WTC11 (cell line): ENCODE data around the gene MYLK3. TPM values are rescaled to one million over a fixed set of nuclear protein-coding genes. Genes with fewer than 3 reads are reported as not detected.

Experiments used
- ATAC-seq: fragments of 200-7000 bp; cut with Tn5 transposase; 2 replicates; pipeline ENCODE4 v1.10.0; 2021; ENCODE audit warnings: mild to moderate bottlenecking, moderate library complexity
- CTCF ChIA-PET: fragments of 300-600 bp; sonication (Branson Sonifier 250); formaldehyde crosslinking; loops from one replicate; lab custom pipeline; 2021; ENCODE audit warnings: antibody characterized with exemption; lab: Charles Lee
- POLR2A ChIA-PET: fragments of 350-600 bp; sonication (Branson Sonifier 250); formaldehyde crosslinking; loops from one replicate; lab custom pipeline; 2021; ENCODE audit warnings: antibody characterized with exemption; lab: Charles Lee
- DNase-seq: peaks from one replicate; pipeline ENCODE4 v3.0.0; 2021; ENCODE audit warnings: low spot score
- H3K27ac Mint-ChIP-seq: 2 replicates; pipeline ENCODE4 v1.8.0; 2021; ENCODE audit warnings: mixed read lengths
- H3K27me3 Mint-ChIP-seq: 2 replicates; pipeline ENCODE4 v1.8.0; 2021; ENCODE audit warnings: low read depth, mild to moderate bottlenecking, moderate library complexity, mixed read lengths
- H3K36me3 Mint-ChIP-seq: 2 replicates; pipeline ENCODE4 v1.8.0; 2021; ENCODE audit warnings: mixed read lengths
- H3K4me1 Mint-ChIP-seq: 2 replicates; pipeline ENCODE4 v1.8.0; 2022; ENCODE audit warnings: mixed read lengths
- H3K4me3 Mint-ChIP-seq: 2 replicates; pipeline ENCODE4 v1.8.0; 2021; ENCODE audit warnings: mild to moderate bottlenecking, moderate library complexity, mixed read lengths
- H3K9me3 Mint-ChIP-seq: 2 replicates; pipeline ENCODE4 v1.8.0; 2021; ENCODE audit warnings: mixed read lengths
- ATF1 ChIP-seq: sonication (generic); formaldehyde crosslinking; IDR thresholded peaks from 2 replicates; pipeline ENCODE4 v1.8.1; 2023; ENCODE audit warnings: mild to moderate bottlenecking, moderate library complexity, missing genetic modification reagents
- CTCF ChIP-seq: fragments of 200-600 bp; IDR thresholded peaks from 2 replicates; pipeline ENCODE4 v1.8.0; 2022; ENCODE audit warnings: antibody characterized with exemption
- E2F1 ChIP-seq: sonication (generic); formaldehyde crosslinking; IDR thresholded peaks from 2 replicates; pipeline ENCODE4 v1.8.0; 2022; ENCODE audit warnings: mild to moderate bottlenecking, missing genetic modification reagents
- ELF4 ChIP-seq: sonication (generic); formaldehyde crosslinking; IDR thresholded peaks from 2 replicates; pipeline ENCODE4 v1.8.1; 2022; ENCODE audit warnings: low read depth, mild to moderate bottlenecking, moderate library complexity, missing genetic modification reagents
- FOXK1 ChIP-seq: sonication (generic); formaldehyde crosslinking; IDR thresholded peaks from 2 replicates; pipeline ENCODE4 v1.8.0; 2022; ENCODE audit warnings: mild to moderate bottlenecking, moderate library complexity, missing genetic modification reagents
- IRF2 ChIP-seq: sonication (generic); formaldehyde crosslinking; IDR thresholded peaks from 2 replicates; pipeline ENCODE4 v1.8.0; 2022; ENCODE audit warnings: low read depth, missing genetic modification reagents, borderline replicate concordance
- KAT7 ChIP-seq: sonication (generic); formaldehyde crosslinking; IDR thresholded peaks from 2 replicates; pipeline ENCODE4 v1.8.1; 2023; ENCODE audit warnings: missing genetic modification reagents, mild to moderate bottlenecking, borderline replicate concordance
- NR2C2 ChIP-seq: sonication (generic); formaldehyde crosslinking; IDR thresholded peaks from 2 replicates; pipeline ENCODE4 v1.8.0; 2022; ENCODE audit warnings: mild to moderate bottlenecking, missing genetic modification reagents
- NR3C1 ChIP-seq: sonication (generic); formaldehyde crosslinking; conservative IDR thresholded peaks from 2 replicates; pipeline ENCODE4 v1.8.1; 2023; ENCODE audit warnings: low read depth, mild to moderate bottlenecking, missing genetic modification reagents
- SMAD4 ChIP-seq: sonication (generic); formaldehyde crosslinking; IDR thresholded peaks from 2 replicates; pipeline ENCODE4 v1.8.0; 2022; ENCODE audit warnings: mild to moderate bottlenecking, missing genetic modification reagents
- TCF7 ChIP-seq: sonication (generic); formaldehyde crosslinking; IDR thresholded peaks from 2 replicates; pipeline ENCODE4 v1.8.0; 2022; ENCODE audit warnings: mild to moderate bottlenecking, low read depth, missing genetic modification reagents, moderate library complexity
- TEAD1 ChIP-seq: sonication (generic); formaldehyde crosslinking; IDR thresholded peaks from 2 replicates; pipeline ENCODE4 v1.8.0; 2022; ENCODE audit warnings: mild to moderate bottlenecking, missing genetic modification reagents
- ZMAT4 ChIP-seq: fragments of 250-450 bp; sonication (Bioruptor Pico); IDR thresholded peaks from 2 replicates; pipeline ENCODE4 v1.9.0; 2021; ENCODE audit warnings: mild to moderate bottlenecking
- ZNF138 ChIP-seq: sonication (generic); formaldehyde crosslinking; conservative IDR thresholded peaks from 2 replicates; pipeline ENCODE4 v1.8.1; 2022; ENCODE audit warnings: mild to moderate bottlenecking, moderate library complexity, missing genetic modification reagents
- ZNF317 ChIP-seq: sonication (generic); formaldehyde crosslinking; IDR thresholded peaks from 2 replicates; pipeline ENCODE4 v1.8.1; 2023; ENCODE audit warnings: low read depth, mild to moderate bottlenecking, moderate library complexity, missing genetic modification reagents, borderline replicate concordance
- ZNF416 ChIP-seq: fragments of 250-450 bp; sonication (Bioruptor Pico); IDR thresholded peaks from 2 replicates; pipeline ENCODE4 v1.9.0; 2021; ENCODE audit warnings: mild to moderate bottlenecking, inconsistent platforms
- total RNA-seq: library from RNA; stranded (reverse); gene quantifications from 3 replicates; pipeline ENCODE4 v1.2.3, GENCODE V29; 2021
- TF ChIP-seq, protein P1 (sequence below): sonication (generic); formaldehyde crosslinking; conservative IDR thresholded peaks from 2 replicates; pipeline ENCODE4 v1.8.1; 2023; ENCODE audit warnings: mild to moderate bottlenecking, low read depth, missing genetic modification reagents, moderate library complexity
- TF ChIP-seq, protein P2 (sequence below): sonication (generic); formaldehyde crosslinking; IDR thresholded peaks from 2 replicates; pipeline ENCODE4 v1.8.0; 2023; ENCODE audit warnings: missing genetic modification reagents, mild to moderate bottlenecking, borderline replicate concordance
- TF ChIP-seq, protein P3 (sequence below): sonication (generic); formaldehyde crosslinking; IDR thresholded peaks from 2 replicates; pipeline ENCODE4 v1.8.1; 2023; ENCODE audit warnings: mild to moderate bottlenecking, missing genetic modification reagents
- TF ChIP-seq, protein P4 (sequence below): sonication (generic); formaldehyde crosslinking; IDR thresholded peaks from 2 replicates; pipeline ENCODE4 v1.8.0; 2022; ENCODE audit warnings: mild to moderate bottlenecking, missing genetic modification reagents

The MYLK3 gene
- total RNA-seq, 1 experiment from 2014 or later = 0.79 TPM

GRCh38 chr16:46721885-46722284, 26.3 kb downstream of the MYLK3 start:
- no peaks in the 10 kb centered on the region for H3K4me1 Mint-ChIP-seq
- ChIA-PET CTCF (interaction anchor here (0.9 kb wide), 1 partner anchor 10 kb away, joined by 3 read pairs; no protein-coding TSS in a partner anchor), POLR2A (no interaction called here)
- peaks cover 28% of the 10 kb centered on the region for H3K9me3 Mint-ChIP-seq
- H3K27me3 Mint-ChIP-seq = no peaks in the 10 kb centered on the region; the same call in 1 of the 2 replicates
- no peak for DNase-seq
- no peak overlapping the region for H3K27ac Mint-ChIP-seq
- ATAC-seq = no peak
- 0 out of 2 replicates have a peak, but pooled peaks cover 2% of the 10 kb centered on the region for H3K36me3 Mint-ChIP-seq
- H3K4me3 Mint-ChIP-seq = no peak overlapping the region
- TF ChIP-seq ATF1 (CRISPR knock-in tag) (no peak), ZMAT4 (CRISPR knock-in tag) (no peak)
- TF ChIP-seq, protein P1, sequence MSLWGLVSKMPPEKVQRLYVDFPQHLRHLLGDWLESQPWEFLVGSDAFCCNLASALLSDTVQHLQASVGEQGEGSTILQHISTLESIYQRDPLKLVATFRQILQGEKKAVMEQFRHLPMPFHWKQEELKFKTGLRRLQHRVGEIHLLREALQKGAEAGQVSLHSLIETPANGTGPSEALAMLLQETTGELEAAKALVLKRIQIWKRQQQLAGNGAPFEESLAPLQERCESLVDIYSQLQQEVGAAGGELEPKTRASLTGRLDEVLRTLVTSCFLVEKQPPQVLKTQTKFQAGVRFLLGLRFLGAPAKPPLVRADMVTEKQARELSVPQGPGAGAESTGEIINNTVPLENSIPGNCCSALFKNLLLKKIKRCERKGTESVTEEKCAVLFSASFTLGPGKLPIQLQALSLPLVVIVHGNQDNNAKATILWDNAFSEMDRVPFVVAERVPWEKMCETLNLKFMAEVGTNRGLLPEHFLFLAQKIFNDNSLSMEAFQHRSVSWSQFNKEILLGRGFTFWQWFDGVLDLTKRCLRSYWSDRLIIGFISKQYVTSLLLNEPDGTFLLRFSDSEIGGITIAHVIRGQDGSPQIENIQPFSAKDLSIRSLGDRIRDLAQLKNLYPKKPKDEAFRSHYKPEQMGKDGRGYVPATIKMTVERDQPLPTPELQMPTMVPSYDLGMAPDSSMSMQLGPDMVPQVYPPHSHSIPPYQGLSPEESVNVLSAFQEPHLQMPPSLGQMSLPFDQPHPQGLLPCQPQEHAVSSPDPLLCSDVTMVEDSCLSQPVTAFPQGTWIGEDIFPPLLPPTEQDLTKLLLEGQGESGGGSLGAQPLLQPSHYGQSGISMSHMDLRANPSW (CRISPR knock-in tag) = no peak

GRCh38 chr16:46720619-46721018, 27.5 kb downstream of the MYLK3 start:
- no peak overlapping the region for H3K27ac Mint-ChIP-seq
- ATAC-seq = no peak
- peaks cover 23% of the 10 kb centered on the region for H3K9me3 Mint-ChIP-seq

More at GRCh38 chr16:46720619-46721018, 27.5 kb downstream of the MYLK3 start:
- 0 out of 2 replicates have a peak, but pooled peaks cover 2% of the 10 kb centered on the region for H3K36me3 Mint-ChIP-seq
- H3K4me1 Mint-ChIP-seq = no peaks in the 10 kb centered on the region
- DNase-seq = no peak
- TF ChIP-seq, protein P2, sequence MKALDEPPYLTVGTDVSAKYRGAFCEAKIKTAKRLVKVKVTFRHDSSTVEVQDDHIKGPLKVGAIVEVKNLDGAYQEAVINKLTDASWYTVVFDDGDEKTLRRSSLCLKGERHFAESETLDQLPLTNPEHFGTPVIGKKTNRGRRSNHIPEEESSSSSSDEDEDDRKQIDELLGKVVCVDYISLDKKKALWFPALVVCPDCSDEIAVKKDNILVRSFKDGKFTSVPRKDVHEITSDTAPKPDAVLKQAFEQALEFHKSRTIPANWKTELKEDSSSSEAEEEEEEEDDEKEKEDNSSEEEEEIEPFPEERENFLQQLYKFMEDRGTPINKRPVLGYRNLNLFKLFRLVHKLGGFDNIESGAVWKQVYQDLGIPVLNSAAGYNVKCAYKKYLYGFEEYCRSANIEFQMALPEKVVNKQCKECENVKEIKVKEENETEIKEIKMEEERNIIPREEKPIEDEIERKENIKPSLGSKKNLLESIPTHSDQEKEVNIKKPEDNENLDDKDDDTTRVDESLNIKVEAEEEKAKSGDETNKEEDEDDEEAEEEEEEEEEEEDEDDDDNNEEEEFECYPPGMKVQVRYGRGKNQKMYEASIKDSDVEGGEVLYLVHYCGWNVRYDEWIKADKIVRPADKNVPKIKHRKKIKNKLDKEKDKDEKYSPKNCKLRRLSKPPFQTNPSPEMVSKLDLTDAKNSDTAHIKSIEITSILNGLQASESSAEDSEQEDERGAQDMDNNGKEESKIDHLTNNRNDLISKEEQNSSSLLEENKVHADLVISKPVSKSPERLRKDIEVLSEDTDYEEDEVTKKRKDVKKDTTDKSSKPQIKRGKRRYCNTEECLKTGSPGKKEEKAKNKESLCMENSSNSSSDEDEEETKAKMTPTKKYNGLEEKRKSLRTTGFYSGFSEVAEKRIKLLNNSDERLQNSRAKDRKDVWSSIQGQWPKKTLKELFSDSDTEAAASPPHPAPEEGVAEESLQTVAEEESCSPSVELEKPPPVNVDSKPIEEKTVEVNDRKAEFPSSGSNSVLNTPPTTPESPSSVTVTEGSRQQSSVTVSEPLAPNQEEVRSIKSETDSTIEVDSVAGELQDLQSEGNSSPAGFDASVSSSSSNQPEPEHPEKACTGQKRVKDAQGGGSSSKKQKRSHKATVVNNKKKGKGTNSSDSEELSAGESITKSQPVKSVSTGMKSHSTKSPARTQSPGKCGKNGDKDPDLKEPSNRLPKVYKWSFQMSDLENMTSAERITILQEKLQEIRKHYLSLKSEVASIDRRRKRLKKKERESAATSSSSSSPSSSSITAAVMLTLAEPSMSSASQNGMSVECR (CRISPR knock-in tag) = no peak
- TF ChIP-seq IRF2 (no peak), SMAD4 (no peak), ZNF416 (CRISPR knock-in tag) (no peak), FOXK1 (no peak), NR2C2 (no peak), TEAD1 (CRISPR knock-in tag) (no peak), CTCF (no peak), ELF4 (CRISPR knock-in tag) (no peak), NR3C1 (no peak), TCF7 (CRISPR knock-in tag) (no peak), ZNF317 (CRISPR knock-in tag) (no peak), KAT7 (CRISPR knock-in tag) (no peak), ZNF138 (CRISPR knock-in tag) (no peak), E2F1 (CRISPR knock-in tag) (no peak)
- TF ChIP-seq, protein P3, sequence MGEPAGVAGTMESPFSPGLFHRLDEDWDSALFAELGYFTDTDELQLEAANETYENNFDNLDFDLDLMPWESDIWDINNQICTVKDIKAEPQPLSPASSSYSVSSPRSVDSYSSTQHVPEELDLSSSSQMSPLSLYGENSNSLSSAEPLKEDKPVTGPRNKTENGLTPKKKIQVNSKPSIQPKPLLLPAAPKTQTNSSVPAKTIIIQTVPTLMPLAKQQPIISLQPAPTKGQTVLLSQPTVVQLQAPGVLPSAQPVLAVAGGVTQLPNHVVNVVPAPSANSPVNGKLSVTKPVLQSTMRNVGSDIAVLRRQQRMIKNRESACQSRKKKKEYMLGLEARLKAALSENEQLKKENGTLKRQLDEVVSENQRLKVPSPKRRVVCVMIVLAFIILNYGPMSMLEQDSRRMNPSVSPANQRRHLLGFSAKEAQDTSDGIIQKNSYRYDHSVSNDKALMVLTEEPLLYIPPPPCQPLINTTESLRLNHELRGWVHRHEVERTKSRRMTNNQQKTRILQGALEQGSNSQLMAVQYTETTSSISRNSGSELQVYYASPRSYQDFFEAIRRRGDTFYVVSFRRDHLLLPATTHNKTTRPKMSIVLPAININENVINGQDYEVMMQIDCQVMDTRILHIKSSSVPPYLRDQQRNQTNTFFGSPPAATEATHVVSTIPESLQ (CRISPR knock-in tag) = no peak
- TF ChIP-seq, protein P4, sequence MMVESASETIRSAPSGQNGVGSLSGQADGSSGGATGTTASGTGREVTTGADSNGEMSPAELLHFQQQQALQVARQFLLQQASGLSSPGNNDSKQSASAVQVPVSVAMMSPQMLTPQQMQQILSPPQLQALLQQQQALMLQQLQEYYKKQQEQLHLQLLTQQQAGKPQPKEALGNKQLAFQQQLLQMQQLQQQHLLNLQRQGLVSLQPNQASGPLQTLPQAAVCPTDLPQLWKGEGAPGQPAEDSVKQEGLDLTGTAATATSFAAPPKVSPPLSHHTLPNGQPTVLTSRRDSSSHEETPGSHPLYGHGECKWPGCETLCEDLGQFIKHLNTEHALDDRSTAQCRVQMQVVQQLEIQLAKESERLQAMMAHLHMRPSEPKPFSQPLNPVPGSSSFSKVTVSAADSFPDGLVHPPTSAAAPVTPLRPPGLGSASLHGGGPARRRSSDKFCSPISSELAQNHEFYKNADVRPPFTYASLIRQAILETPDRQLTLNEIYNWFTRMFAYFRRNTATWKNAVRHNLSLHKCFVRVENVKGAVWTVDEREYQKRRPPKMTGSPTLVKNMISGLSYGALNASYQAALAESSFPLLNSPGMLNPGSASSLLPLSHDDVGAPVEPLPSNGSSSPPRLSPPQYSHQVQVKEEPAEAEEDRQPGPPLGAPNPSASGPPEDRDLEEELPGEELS (CRISPR knock-in tag) = no peak
- TF ChIP-seq, all 79 proteins: peak for 0
- Mint-ChIP-seq H3K4me3 (no peak overlapping the region), H3K27me3 (no peaks in the 10 kb centered on the region; the same call in 1 of the 2 replicates)
- ChIA-PET CTCF (no interaction called here), POLR2A (no interaction called here)
